ENCODE results near the gene ASNS. TPM values are rescaled to one million over a fixed set of nuclear protein-coding genes. Genes with fewer than 3 reads are reported as not detected.
"Not testable (repeated sequence)": the region's sequence is repeated elsewhere in the genome, so short reads cannot be mapped to it uniquely, and the experiment has no call there.

ASNS gene, protein sequence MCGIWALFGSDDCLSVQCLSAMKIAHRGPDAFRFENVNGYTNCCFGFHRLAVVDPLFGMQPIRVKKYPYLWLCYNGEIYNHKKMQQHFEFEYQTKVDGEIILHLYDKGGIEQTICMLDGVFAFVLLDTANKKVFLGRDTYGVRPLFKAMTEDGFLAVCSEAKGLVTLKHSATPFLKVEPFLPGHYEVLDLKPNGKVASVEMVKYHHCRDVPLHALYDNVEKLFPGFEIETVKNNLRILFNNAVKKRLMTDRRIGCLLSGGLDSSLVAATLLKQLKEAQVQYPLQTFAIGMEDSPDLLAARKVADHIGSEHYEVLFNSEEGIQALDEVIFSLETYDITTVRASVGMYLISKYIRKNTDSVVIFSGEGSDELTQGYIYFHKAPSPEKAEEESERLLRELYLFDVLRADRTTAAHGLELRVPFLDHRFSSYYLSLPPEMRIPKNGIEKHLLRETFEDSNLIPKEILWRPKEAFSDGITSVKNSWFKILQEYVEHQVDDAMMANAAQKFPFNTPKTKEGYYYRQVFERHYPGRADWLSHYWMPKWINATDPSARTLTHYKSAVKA
- total RNA-seq: 12.1 TPM

GRCh38 chr7:97872025-97872669, at the start of gene ASNS:
Gene ASNS, minus strand, starts transcription at chr7:97872408. Its CDS starts 3,252 bp downstream, at chr7:97869156.
- Histone ChIP-seq H3K4me3 (ENCODE audit: low read length) (peak within 1 kb of the TSS; percentile 54), H3K9me3 (ENCODE audit: low read depth, low read length) (no peaks in the 10 kb centered on the region), H3K4me1 (ENCODE audit: insufficient read depth, low read length) (peaks cover 16% of the 10 kb centered on the region), H3K27me3 (ENCODE audit: insufficient read depth, low read length) (no peaks in the 10 kb centered on the region)

DNA sequence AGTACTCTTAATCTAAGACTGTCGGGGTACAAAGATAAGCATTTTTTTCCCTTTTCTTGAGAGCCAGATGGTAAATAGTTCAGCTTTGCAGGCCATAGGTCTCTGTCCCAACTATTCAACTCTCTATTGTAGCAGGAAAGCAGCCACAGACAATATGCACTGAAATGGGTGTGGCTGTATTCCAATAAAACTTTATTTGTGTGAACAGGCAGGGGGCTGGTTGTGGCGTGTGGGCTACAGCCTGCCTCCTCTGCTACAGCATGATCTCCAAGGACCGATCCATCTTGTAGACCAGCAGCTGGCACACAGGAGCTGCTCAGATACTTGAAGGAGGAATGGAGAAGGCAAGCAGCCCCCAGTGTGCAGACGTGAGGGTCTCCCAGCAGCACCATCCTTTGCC, 49.0 kb upstream of the ASNS start:
- not testable (repeated sequence) for H3K4me3 ChIP-seq (ENCODE audit: low read length); H3K27me3 ChIP-seq (ENCODE audit: insufficient read depth, low read length); H3K9me3 ChIP-seq (ENCODE audit: low read depth, low read length); H3K4me1 ChIP-seq (ENCODE audit: insufficient read depth, low read length)

- not testable (repeated sequence) for H3K4me3 ChIP-seq (ENCODE audit: low read length); H3K27me3 ChIP-seq (ENCODE audit: insufficient read depth, low read length); H3K4me1 ChIP-seq (ENCODE audit: insufficient read depth, low read length); H3K9me3 ChIP-seq (ENCODE audit: low read depth, low read length)
Observed at GRCh38 chr7:97915267-97915666, 43.1 kb upstream of the ASNS start.

DNA sequence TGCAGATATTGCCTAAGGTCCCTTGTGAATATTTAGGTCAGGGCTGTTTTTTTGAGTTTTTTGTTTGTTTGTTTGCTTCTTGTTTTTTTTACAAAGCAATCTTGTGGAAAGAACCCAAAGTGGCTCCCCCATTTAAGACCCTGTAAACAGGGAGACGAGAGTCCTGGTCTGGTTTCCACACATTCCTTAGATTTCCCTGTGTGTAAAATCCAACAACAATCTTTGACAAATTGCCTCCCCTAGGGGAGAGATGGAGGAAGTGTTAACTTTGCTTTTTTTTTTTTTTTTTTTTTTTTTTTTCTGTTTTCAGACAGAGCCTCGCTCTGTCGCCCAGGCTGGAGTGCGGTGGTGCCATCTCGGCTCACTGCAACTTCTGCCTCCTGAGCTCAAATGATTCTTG, 40.1 kb upstream of the ASNS start:
- not testable (repeated sequence) for H3K27me3 ChIP-seq (ENCODE audit: insufficient read depth, low read length); H3K4me3 ChIP-seq (ENCODE audit: low read length); H3K4me1 ChIP-seq (ENCODE audit: insufficient read depth, low read length); H3K9me3 ChIP-seq (ENCODE audit: low read depth, low read length)

DNA sequence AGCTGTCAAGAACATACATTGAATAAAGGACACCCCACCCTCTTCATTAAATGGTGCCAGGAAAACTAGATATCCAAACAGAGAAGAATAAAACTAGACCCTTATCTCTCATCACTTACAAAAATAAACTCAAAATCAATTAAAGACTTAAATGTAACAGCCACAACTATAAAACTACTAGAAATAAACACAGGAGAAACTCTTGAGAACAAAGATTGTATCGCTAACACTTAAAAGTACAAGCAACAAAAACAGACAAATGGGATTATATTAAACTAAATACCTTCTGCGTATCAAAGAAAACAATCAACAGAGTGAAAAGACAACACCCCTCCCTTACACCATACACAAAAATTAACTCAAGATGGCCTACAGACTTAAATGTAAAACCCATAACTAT, 24.7 kb upstream of the ASNS start:
- not testable (repeated sequence) for H3K4me3 ChIP-seq (ENCODE audit: low read length); H3K9me3 ChIP-seq (ENCODE audit: low read depth, low read length); H3K27me3 ChIP-seq (ENCODE audit: insufficient read depth, low read length); H3K4me1 ChIP-seq (ENCODE audit: insufficient read depth, low read length)

- not testable (repeated sequence) for H3K27me3 ChIP-seq (ENCODE audit: insufficient read depth, low read length); H3K9me3 ChIP-seq (ENCODE audit: low read depth, low read length); H3K4me1 ChIP-seq (ENCODE audit: insufficient read depth, low read length); H3K4me3 ChIP-seq (ENCODE audit: low read length)
Observed at GRCh38 chr7:97891721-97892120, 19.5 kb upstream of the ASNS start.

DNA sequence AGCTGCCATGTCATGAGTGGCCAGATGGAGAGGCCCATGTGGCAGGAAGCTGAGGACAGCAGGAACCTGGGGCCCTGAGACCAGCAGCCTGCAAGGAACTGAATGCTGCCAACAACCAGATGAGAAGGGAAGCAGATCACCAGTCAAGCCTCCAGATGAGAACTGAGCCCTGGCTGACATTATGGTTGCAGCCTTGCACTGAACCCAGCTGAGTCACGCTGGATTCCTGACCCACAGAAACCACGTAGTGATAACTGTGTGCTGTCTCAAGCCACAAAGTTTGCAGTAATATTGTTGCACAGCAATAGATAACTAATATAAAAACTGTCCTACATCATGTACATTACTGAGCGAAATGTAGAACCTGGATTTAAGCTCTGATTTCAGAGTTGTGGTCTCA, 7.3 kb upstream of the ASNS start:
- H3K4me3 ChIP-seq (ENCODE audit: low read length); H3K9me3 ChIP-seq (ENCODE audit: low read depth, low read length); H3K4me1 ChIP-seq (ENCODE audit: insufficient read depth, low read length); H3K27me3 ChIP-seq (ENCODE audit: insufficient read depth, low read length): not testable (repeated sequence)

DNA sequence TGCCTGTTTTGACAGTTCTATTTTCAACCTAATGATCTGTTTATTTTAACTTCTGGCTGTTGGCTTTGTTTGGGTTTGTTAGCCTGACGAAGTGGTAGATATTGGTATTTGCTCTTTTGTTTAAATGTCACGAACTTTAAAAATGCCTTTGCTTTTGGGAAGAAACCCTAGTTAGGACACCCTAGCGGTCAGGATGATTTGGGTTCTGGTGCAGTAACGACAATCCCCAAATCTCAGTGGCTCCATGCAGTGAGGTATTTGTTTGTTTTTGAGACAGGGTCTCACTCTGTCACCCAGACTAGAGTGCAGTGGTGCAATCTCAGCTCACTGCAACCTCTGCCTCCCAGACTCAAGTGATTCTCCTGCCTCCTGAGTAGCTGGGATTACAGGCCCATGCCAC, 2.7 kb upstream of the ASNS start:
- not testable (repeated sequence) for H3K4me3 ChIP-seq (ENCODE audit: low read length); H3K27me3 ChIP-seq (ENCODE audit: insufficient read depth, low read length); H3K9me3 ChIP-seq (ENCODE audit: low read depth, low read length)
- peaks cover 16% of the 10 kb centered on the region for H3K4me1 ChIP-seq (ENCODE audit: insufficient read depth, low read length)

DNA sequence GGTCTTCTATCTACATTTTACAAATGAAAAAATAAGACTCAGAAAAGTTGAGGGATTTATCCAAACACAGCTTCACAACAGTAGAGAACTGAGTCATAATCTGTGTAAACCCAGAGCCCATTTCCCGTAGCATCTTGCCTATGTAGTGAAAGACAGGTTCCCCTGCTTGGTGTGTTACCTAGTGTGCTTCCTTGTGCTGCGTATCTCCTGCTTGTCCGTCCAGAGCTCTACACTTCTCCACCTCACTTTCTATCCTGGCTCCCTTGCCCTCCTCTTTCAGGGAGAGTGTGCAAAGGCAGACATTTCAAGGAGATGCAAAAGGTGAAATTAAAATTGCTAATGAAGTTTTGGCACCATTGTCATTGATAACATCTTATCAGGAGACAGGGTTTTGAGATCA, 1.4 kb upstream of the ASNS start:
- Histone ChIP-seq H3K27me3 (ENCODE audit: insufficient read depth, low read length) (no peaks in the 10 kb centered on the region), H3K9me3 (ENCODE audit: low read depth, low read length) (no peaks in the 10 kb centered on the region), H3K4me3 (ENCODE audit: low read length) (no peak overlapping the region), H3K4me1 (ENCODE audit: insufficient read depth, low read length) (peaks cover 16% of the 10 kb centered on the region)

DNA sequence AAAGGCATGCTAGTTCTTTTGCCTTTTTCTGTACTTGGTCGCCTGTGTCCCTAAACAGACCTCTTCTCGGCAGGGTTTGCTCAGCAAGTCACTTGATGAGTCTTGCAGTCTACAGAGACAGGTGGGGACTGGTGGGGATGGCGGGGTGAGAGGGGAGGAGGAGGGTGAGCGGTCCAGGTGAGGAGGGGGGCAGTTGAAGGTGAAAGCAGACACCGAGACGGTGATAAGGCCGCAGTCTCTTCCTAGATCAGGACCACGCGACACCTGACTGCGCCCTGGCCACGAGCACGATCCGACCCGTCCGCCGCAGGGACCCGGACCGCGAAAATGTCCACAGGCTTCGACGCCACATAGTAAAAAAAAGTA, 566 bp downstream of the ASNS start:
- H3K27me3 ChIP-seq (ENCODE audit: insufficient read depth, low read length): no peaks in the 10 kb centered on the region
- H3K4me1 ChIP-seq (ENCODE audit: insufficient read depth, low read length): peaks cover 16% of the 10 kb centered on the region
- H3K9me3 ChIP-seq (ENCODE audit: low read depth, low read length): no peaks in the 10 kb centered on the region
- H3K4me3 ChIP-seq (ENCODE audit: low read length): peak overlapping the region; percentile 54

DNA sequence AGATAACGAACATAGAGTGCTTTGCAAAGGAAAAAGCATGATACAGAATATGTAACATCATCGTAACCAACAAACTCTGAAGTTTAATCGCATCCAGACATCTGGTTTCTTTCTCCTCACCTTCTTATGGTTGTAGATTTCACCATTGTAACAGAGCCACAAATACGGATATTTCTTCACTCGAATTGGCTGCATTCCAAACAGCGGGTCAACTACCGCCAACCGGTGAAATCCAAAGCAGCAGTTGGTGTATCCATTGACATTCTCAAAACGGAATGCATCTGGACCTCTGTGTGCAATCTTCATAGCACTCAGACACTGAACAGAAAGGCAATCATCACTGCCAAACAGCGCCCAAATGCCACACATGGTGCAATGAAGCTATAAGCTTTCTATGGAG, 3.4 kb downstream of the ASNS start:
- H3K4me3 ChIP-seq (ENCODE audit: low read length): no peak overlapping the region
- H3K27me3 ChIP-seq (ENCODE audit: insufficient read depth, low read length): no peaks in the 10 kb centered on the region
- no peaks in the 10 kb centered on the region for H3K9me3 ChIP-seq (ENCODE audit: low read depth, low read length)
- H3K4me1 ChIP-seq (ENCODE audit: insufficient read depth, low read length): peaks cover 16% of the 10 kb centered on the region

GRCh38 chr7:97868314-97868713, 3.9 kb downstream of the ASNS start:
- Histone ChIP-seq H3K27me3 (ENCODE audit: insufficient read depth, low read length) (no peaks in the 10 kb centered on the region), H3K9me3 (ENCODE audit: low read depth, low read length) (no peaks in the 10 kb centered on the region), H3K4me1 (ENCODE audit: insufficient read depth, low read length) (peaks cover 16% of the 10 kb centered on the region), H3K4me3 (ENCODE audit: low read length) (no peak overlapping the region)

DNA sequence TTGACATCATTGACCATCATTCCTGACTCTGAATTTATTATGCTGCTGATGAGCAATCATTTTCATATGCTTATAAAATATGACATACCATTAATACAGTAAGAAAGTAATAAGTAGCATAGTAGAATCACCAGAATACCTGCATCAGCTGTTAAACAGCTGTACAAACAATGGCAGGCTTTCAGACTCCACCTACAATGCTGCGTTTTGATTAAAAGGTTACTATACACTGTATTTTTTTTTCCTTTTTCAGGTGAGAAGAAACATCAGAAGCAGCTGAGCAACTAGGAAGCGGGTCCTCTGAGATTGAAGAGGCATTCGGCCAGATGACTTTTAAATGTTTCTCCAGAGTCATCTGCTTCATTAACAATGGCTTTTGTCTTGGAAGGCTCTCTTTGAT, 7.1 kb downstream of the ASNS start:
- Histone ChIP-seq H3K27me3 (ENCODE audit: insufficient read depth, low read length) (no peaks in the 10 kb centered on the region), H3K4me1 (ENCODE audit: insufficient read depth, low read length) (no peaks in the 10 kb centered on the region), H3K4me3 (ENCODE audit: low read length) (no peak overlapping the region), H3K9me3 (ENCODE audit: low read depth, low read length) (no peaks in the 10 kb centered on the region)

GRCh38 chr7:97859606-97860204, 12.5 kb downstream of the ASNS start:
- Histone ChIP-seq H3K4me1 (ENCODE audit: insufficient read depth, low read length) (no peaks in the 10 kb centered on the region), H3K9me3 (ENCODE audit: low read depth, low read length) (no peaks in the 10 kb centered on the region), H3K4me3 (ENCODE audit: low read length) (no peak overlapping the region), H3K27me3 (ENCODE audit: insufficient read depth, low read length) (no peaks in the 10 kb centered on the region)

DNA sequence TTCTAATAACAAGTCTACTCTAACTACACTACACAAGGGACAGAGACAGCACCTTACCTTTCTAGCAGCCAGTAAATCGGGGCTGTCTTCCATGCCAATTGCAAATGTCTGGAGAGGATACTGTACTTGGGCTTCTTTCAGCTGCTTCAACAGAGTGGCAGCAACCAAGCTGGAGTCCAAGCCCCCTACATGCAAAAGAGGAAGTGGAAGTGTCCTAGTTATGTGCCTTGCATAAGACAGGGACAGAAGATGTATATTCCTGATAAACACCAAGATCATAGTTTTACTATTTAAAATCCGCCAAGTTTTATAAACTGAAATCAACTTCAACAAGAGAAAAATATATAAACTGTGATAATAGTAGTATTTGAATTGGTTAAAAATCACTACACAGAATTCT, 14.0 kb downstream of the ASNS start:
- H3K9me3 ChIP-seq (ENCODE audit: low read depth, low read length): no peaks in the 10 kb centered on the region
- H3K4me1 ChIP-seq (ENCODE audit: insufficient read depth, low read length): no peaks in the 10 kb centered on the region
- no peak overlapping the region for H3K4me3 ChIP-seq (ENCODE audit: low read length)
- H3K27me3 ChIP-seq (ENCODE audit: insufficient read depth, low read length): no peaks in the 10 kb centered on the region
